Fibroblast of pulmonary artery (primary cell): Measurements from ENCODE around the gene CTSD.

Source experiments
- DNase-seq: peaks from one replicate; pipeline ENCODE4 v3.0.0-alpha.2; 2010; ENCODE audit warnings: low read depth
- H3K4me3 ChIP-seq: replicated peaks from 2 replicates; pipeline ENCODE4 v1.5.1; 2011; ENCODE audit warnings: low read depth, mild to moderate bottlenecking, control low read depth, low read length, moderate library complexity
- CTCF ChIP-seq: IDR thresholded peaks from 2 replicates; pipeline ENCODE4 v1.5.1; 2011; ENCODE audit warnings: mild to moderate bottlenecking, control low read depth, low read length, inconsistent platforms; ENCODE audit errors: missing control alignments

CTSD gene

GRCh38 chr11:1734641-1735081 lies 29.1 kb downstream of the CTSD start:
- DNase-seq = no peak
- H3K4me3 ChIP-seq = no peak overlapping the region
- TF ChIP-seq CTCF = no peak

- DNase-seq = no peak
- H3K4me3 ChIP-seq = no peak overlapping the region
- TF ChIP-seq CTCF = no peak
These were observed 29.7 kb downstream of the CTSD start for GRCh38 chr11:1733716-1734640.

- TF ChIP-seq CTCF = no peak
- DNase-seq = no peak
- no peak overlapping the region for H3K4me3 ChIP-seq
These were observed 30.6 kb downstream of the CTSD start for GRCh38 chr11:1733009-1733715.

GRCh38 chr11:1732418-1733008 lies 31.2 kb downstream of the CTSD start:
- no peak for TF ChIP-seq CTCF
- no peak overlapping the region for H3K4me3 ChIP-seq
- no peak for DNase-seq

GRCh38 chr11:1731451-1732059 lies 32.2 kb downstream of the CTSD start:
- no peak for TF ChIP-seq CTCF
- no peak for DNase-seq
- H3K4me3 ChIP-seq = no peak overlapping the region

GRCh38 chr11:1730059-1730629 lies 33.6 kb downstream of the CTSD start:
- DNase-seq = no peak
- no peak for TF ChIP-seq CTCF
- no peak overlapping the region for H3K4me3 ChIP-seq
